Tibial artery (tissue), 4 donors: ENCODE results near the gene SLC35G6.
"Not testable (repeated sequence)": the region's sequence is repeated elsewhere in the genome, so short reads cannot be mapped to it uniquely, and the experiment has no call there.

Source experiments
- DNase-seq, 2 donors: peaks; one replicate each; pipeline ENCODE4 v3.0.0-alpha.2; 2019
- H3K27ac ChIP-seq, 2 donors: fragments of 200-600 bp; sonication (generic) in 1 of 2; 1 replicate in 1 of 2; 2 replicates in 1 of 2; pipeline ENCODE4 v1.5.1; 2018 to 2019; ENCODE audit warnings: mild to moderate bottlenecking in 1 of 2
- H3K27me3 ChIP-seq, 2 donors: fragments of 200-600 bp; sonication (generic) in 1 of 2; one replicate each; pipeline versions ENCODE4 v1.5.1 to v1.6.0; 2016 to 2019
- H3K36me3 ChIP-seq, 3 donors: fragments of 200-600 bp; sonication (generic) in 2 of 3; one replicate each; pipeline ENCODE4 v1.5.1; 2016 to 2019; ENCODE audit warnings: mild to moderate bottlenecking in 2 of 3
- H3K4me1 ChIP-seq, 4 donors: fragments of 200-600 bp; sonication (generic) in 2 of 4; 1 replicate in 3 of 4; 2 replicates in 1 of 4; pipeline ENCODE4 v1.5.1; 2016 to 2019
- H3K4me3 ChIP-seq, 2 donors: fragments of 200-600 bp; sonication (generic) in 1 of 2; 1 replicate in 1 of 2; 2 replicates in 1 of 2; pipeline ENCODE4 v1.5.1; 2018 to 2019; ENCODE audit warnings: mild to moderate bottlenecking in 2 of 2
- H3K9me3 ChIP-seq, 3 donors: fragments of 200-600 bp; sonication (generic) in 1 of 3; one replicate each; pipeline ENCODE4 v1.5.1; 2016 to 2019
- CTCF ChIP-seq, 2 experiments: fragments of 200-600 bp in 1 of 2; fragments of 450-650 bp in 1 of 2; IDR thresholded peaks; one replicate each; pipeline ENCODE4 v1.5.1; 2017 to 2019; ENCODE audit warnings: antibody characterized with exemption in 2 of 2, mild to moderate bottlenecking in 1 of 2, moderate library complexity in 1 of 2
- intact Hi-C: fragments of 100-400 bp; cut with DNase I; formaldehyde crosslinking; loops from one replicate; pipeline ENCODE4 v1.15.0; 2023; ENCODE audit warnings: low total_unique reads

The SLC35G6 gene

GRCh38 chr17:7467498-7467897, 13.7 kb upstream of the SLC35G6 start:
- Histone ChIP-seq H3K36me3 (peaks cover 26 to 46% (median 36%) of the 10 kb centered on the region in 3 donors), H3K4me3 (no peak overlapping the region), H3K4me1 (peaks cover 7 to 63% (median 28%) of the 10 kb centered on the region in 4 donors), H3K27me3 (no peaks in the 10 kb centered on the region), H3K9me3 (no peaks in the 10 kb centered on the region), H3K27ac (peak overlapping the region in 1 of 2 donors; percentile 38)
- intact Hi-C loops = no loop called here
- no peak for DNase-seq
- no peak for TF ChIP-seq CTCF (IDR thresholded peaks at IDR 0.05)

GRCh38 chr17:7468290-7468689, 13.0 kb upstream of the SLC35G6 start:
- Histone ChIP-seq H3K4me3 (no peak overlapping the region), H3K27me3 (no peaks in the 10 kb centered on the region), H3K27ac (no peak overlapping the region), H3K36me3 (peaks cover 19 to 38% (median 28%) of the 10 kb centered on the region in 3 donors), H3K4me1 (peaks cover 7 to 63% (median 29%) of the 10 kb centered on the region in 4 donors), H3K9me3 (no peaks in the 10 kb centered on the region)
- DNase-seq = no peak
- intact Hi-C loops = no loop called here
- TF ChIP-seq CTCF (IDR thresholded peaks at IDR 0.05) = no peak

GRCh38 chr17:7468804-7469389, 12.3 kb upstream of the SLC35G6 start:
- intact Hi-C loops = no loop called here
- H3K27me3 ChIP-seq = no peaks in the 10 kb centered on the region
- DNase-seq = no peak
- peaks cover 17 to 32% (median 22%) of the 10 kb centered on the region in 3 donors for H3K36me3 ChIP-seq
- H3K4me3 ChIP-seq = no peak overlapping the region
- H3K27ac ChIP-seq = no peak overlapping the region
- no peak for TF ChIP-seq CTCF (IDR thresholded peaks at IDR 0.05)
- H3K9me3 ChIP-seq = no peaks in the 10 kb centered on the region
- H3K4me1 ChIP-seq = peaks cover 7 to 69% (median 31%) of the 10 kb centered on the region in 4 donors

GRCh38 chr17:7469843-7470242, 11.4 kb upstream of the SLC35G6 start:
- intact Hi-C loops, H3K27ac ChIP-seq: not testable (repeated sequence)

GRCh38 chr17:7470457-7470973, 10.7 kb upstream of the SLC35G6 start:
- Histone ChIP-seq H3K36me3 (peaks cover 7 to 18% (median 13%) of the 10 kb centered on the region in 3 donors), H3K4me1 (peaks cover 7 to 84% (median 40%) of the 10 kb centered on the region in 4 donors)
- intact Hi-C loops, H3K4me3 ChIP-seq, H3K27ac ChIP-seq, H3K9me3 ChIP-seq, H3K27me3 ChIP-seq, DNase-seq: not testable (repeated sequence)

More at GRCh38 chr17:7469843-7470242, 11.4 kb upstream of the SLC35G6 start:
- not testable (repeated sequence) for H3K9me3 ChIP-seq, H3K27me3 ChIP-seq, DNase-seq, H3K4me3 ChIP-seq
- Histone ChIP-seq H3K36me3 (peaks cover 12 to 24% (median 15%) of the 10 kb centered on the region in 3 donors), H3K4me1 (peaks cover 7 to 78% (median 36%) of the 10 kb centered on the region in 4 donors)

GRCh38 chr17:7471729-7472128, 9.5 kb upstream of the SLC35G6 start:
- intact Hi-C loops = no loop called here
- Histone ChIP-seq H3K9me3 (no peaks in the 10 kb centered on the region), H3K4me3 (no peak overlapping the region), H3K27ac (no peak overlapping the region), H3K4me1 (peaks cover 7 to 86% (median 42%) of the 10 kb centered on the region in 4 donors), H3K36me3 (peaks cover 0 to 6% (median under 1%) of the 10 kb centered on the region in 3 donors), H3K27me3 (no peaks in the 10 kb centered on the region)
- DNase-seq = no peak
- TF ChIP-seq CTCF (IDR thresholded peaks at IDR 0.05) = no peak

- not testable (repeated sequence) for H3K9me3 ChIP-seq, H3K4me3 ChIP-seq, H3K27me3 ChIP-seq, DNase-seq, H3K36me3 ChIP-seq
- H3K27ac ChIP-seq = peak overlapping the region; percentile 100
- intact Hi-C loops = loop anchor here (5.0 kb wide), 1 partner anchor 37 kb away; the partner anchor contains the start of genes FGF11 and TMEM102
- H3K4me1 ChIP-seq = peaks cover 0 to 76% (median 45%) of the 10 kb centered on the region in 4 donors
These were observed 6.5 kb upstream of the SLC35G6 start for GRCh38 chr17:7474767-7475166.
